Measurements from ENCODE around the gene MAU2.

The MAU2 gene

GRCh38 chr19:19305066-19305465 is 15.6 kb upstream of the MAU2 start:
- in situ Hi-C loops (cut with HindIII; ENCODE audit: low sequenced_read_pairs) = no loop called here
- no peak for DNase-seq (ENCODE audit: low read depth)
- H3K4me3 ChIP-seq (ENCODE audit: low read depth, low read length) = no peak overlapping the region
- no peak for TF ChIP-seq CTCF (IDR thresholded peaks at IDR 0.05; ENCODE audit: low read depth, low read length, missing control alignments)

GRCh38 chr19:19305696-19306095 is 14.9 kb upstream of the MAU2 start:
- no peak for DNase-seq (ENCODE audit: low read depth)
- no peak overlapping the region for H3K4me3 ChIP-seq (ENCODE audit: low read depth, low read length)
- in situ Hi-C loops (cut with HindIII; ENCODE audit: low sequenced_read_pairs) = no loop called here
- no peak for TF ChIP-seq CTCF (IDR thresholded peaks at IDR 0.05; ENCODE audit: low read depth, low read length, missing control alignments)

GRCh38 chr19:19306191-19306590 is 14.4 kb upstream of the MAU2 start:
- no peak for TF ChIP-seq CTCF (IDR thresholded peaks at IDR 0.05; ENCODE audit: low read depth, low read length, missing control alignments)
- H3K4me3 ChIP-seq (ENCODE audit: low read depth, low read length) = no peak overlapping the region
- in situ Hi-C loops (cut with HindIII; ENCODE audit: low sequenced_read_pairs) = no loop called here
- no peak for DNase-seq (ENCODE audit: low read depth)

GRCh38 chr19:19308373-19308772 is 12.3 kb upstream of the MAU2 start:
- in situ Hi-C loops (cut with HindIII; ENCODE audit: low sequenced_read_pairs) = no loop called here
- DNase-seq (ENCODE audit: low read depth) = no peak
- H3K4me3 ChIP-seq (ENCODE audit: low read depth, low read length) = no peak overlapping the region
- no peak for TF ChIP-seq CTCF (IDR thresholded peaks at IDR 0.05; ENCODE audit: low read depth, low read length, missing control alignments)

GRCh38 chr19:19315444-19315843 is 5.2 kb upstream of the MAU2 start:
- in situ Hi-C loops (cut with HindIII; ENCODE audit: low sequenced_read_pairs) = no loop called here
- TF ChIP-seq CTCF (IDR thresholded peaks at IDR 0.05; ENCODE audit: low read depth, low read length, missing control alignments) = no peak
- DNase-seq (ENCODE audit: low read depth) = no peak
- H3K4me3 ChIP-seq (ENCODE audit: low read depth, low read length) = no peak overlapping the region

GRCh38 chr19:19316082-19316481 is 4.5 kb upstream of the MAU2 start:
- H3K4me3 ChIP-seq (ENCODE audit: low read depth, low read length) = no peak overlapping the region
- no peak for TF ChIP-seq CTCF (IDR thresholded peaks at IDR 0.05; ENCODE audit: low read depth, low read length, missing control alignments)
- in situ Hi-C loops (cut with HindIII; ENCODE audit: low sequenced_read_pairs) = no loop called here
- no peak for DNase-seq (ENCODE audit: low read depth)
